Upper lobe of left lung (tissue), 4 donors: ENCODE results near the gene SORBS1.

Source experiments
- CTCF ChIP-seq, 6 experiments: fragments of 450-650 bp in 4 of 6; fragments of 200-600 bp in 2 of 6; sonication (generic) in 2 of 6; IDR thresholded peaks; one replicate each; pipeline ENCODE4 v1.5.1; 2016 to 2019; ENCODE audit warnings: antibody characterized with exemption in 6 of 6
- POLR2A ChIP-seq, 4 donors: fragments of 450-650 bp; IDR thresholded peaks; one replicate each; pipeline ENCODE4 v1.5.1; 2016 to 2017; ENCODE audit warnings: antibody characterized with exemption in 4 of 4, mild to moderate bottlenecking in 2 of 4

- TF ChIP-seq POLR2A (IDR thresholded peaks at IDR 0.05) = no peak
- TF ChIP-seq CTCF (IDR thresholded peaks at IDR 0.05) = no peak
Measured at GRCh38 chr10:95482501-95483233, 78.5 kb downstream of the SORBS1 start.
